ENCODE measurements around the gene CHST11.

The CHST11 gene

DNA sequence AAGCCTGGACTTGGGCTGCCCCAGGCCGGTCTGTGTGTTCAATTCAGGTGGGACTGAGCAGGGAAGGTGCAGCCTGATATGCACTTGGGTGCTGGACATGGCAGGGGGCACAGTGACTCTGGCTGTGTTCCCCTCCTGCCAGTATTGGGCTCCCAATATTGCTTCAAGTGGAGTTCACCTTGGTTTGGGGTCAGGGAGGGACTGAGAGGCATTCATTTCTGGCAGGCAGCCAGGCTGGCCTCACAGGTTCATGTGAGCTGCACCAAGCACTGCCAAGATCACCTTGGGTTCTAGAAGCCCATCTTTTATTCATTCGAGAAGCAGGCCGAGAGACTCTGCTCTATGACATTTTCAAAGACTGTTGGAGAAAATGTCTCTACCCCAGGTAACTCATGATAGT, 245.0 kb downstream of the CHST11 start:
- DNase-seq, result no peak

DNA sequence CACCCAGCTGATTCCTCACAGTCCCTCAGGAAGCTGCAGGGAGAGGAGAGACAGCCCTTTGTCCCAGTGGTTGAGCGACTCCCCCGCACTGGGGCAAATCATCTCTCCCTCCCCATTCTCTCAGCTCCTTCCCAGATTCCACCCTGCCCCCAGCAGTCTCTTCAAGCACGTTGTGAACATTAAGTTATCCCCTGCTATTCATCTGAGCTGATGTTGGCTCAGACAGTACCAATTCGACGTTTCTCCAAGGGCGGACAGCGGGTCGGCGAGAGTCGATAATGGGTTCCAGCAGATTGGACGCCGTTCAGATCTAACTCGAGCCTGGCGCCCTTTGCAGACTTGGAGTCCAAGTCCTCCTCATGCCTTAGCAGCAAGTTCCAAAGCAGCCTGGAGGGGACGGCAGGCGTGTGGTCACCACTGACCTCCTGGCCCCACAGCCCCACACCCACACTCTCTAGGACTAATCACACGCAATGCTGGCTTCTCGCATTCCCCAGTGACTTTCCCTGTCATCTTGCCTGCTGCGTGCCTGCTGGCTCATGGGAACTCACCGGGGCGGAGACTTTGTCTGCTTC, 245.9 kb downstream of the CHST11 start:
- peak; percentile 45 for DNase-seq

DNA sequence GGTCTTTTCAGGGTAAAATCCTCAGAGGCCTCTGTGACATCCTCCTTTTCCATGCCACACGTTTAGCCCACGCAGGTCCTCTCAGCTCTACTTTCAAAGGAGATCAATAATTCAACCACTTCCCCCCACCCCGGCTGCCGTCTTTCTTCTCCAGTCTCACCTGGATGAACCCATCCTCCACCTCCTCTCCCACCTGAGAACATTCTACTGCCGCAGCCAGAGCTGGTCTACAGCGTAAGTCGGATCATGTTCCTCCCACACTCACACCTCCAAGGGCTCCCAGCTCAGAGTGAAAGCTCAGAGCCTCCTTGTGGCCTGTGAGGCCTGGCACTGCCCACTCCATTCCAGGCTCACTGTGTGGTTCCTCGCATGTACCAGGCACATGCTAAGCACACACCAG, 246.6 kb downstream of the CHST11 start:
- DNase-seq, result no peak

DNA sequence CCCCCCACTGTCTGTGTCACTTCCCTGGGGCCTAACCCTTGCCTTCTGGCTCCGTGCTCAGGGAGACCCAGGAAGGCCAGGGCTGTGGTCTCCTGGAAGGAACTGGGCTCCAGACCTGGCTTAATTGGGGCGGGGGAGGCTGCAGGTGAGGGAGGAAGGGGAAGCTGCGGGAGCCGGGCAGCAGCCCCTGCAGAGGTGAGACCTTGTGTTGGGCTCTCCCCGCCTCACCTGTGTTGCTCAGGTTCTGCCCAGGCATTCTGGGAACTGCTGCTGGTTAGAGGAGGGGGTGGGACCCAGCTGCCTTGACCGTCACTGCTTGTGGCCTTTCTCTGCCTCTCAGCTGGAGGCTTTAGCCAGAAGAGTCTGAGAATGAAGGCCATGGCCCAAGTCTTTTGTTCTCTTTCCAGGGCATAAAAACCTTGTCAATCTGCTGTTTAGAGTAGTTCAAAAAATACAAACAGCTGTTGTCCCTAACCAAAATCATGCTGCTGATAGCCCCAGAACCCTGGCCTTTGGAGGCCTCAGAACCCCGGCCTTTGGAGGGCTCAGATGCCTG, 247.6 kb downstream of the CHST11 start:
- DNase-seq, result no peak

DNA sequence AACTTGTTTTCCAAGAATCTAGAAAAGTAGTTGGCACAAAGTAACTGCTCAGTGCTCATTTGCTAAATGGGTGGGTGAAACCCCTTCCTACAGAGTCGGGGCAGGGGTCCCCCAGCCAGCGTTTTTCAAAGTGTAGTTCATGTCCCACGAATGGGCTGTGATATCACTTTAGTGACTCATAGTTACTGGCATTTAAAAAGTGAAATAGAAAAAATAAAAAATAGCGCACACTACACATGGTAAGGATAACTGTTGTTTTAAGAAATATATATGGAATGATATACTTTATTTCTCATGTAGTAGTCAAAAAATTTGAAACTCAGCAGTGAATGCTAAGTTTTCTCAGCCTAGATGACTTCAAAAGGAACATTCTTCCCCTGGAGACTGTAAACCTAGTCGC, 250.4 kb downstream of the CHST11 start:
- peak; percentile 57 for DNase-seq

DNA sequence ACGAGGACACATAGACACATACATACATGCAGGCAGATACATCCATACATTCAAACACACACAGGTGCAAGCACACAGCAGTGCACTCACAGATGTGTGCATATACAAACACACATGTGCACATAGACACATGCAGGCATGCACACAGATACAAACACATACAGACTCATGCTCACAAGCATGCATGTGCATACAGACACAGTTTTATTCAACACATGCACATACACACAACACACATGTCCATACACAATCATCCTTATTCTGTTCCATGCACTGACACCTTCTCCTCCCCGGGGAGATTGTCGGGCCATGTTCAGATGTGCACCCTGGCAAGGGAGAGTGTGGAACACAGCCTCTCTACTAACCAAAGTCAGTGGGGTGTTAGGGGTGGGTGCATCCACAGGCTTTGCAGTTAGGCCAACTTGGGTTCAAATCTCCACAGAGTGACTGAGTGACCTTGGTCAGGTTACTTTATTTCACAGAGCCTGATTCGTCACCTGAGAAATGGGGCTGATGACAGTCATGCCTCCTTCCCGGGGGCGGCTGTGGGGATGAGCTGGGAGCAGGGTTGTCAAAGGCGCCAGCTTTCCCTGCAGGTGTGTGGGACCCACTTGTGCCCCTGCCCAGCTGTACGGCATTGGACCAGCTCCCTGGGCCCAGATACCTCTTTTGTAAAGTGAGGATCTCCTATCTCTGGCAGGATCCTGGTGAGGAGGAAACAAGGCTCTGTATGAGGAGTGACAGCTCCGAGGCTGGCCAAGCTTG, 251.2 kb downstream of the CHST11 start:
- DNase-seq, result no peak

DNA sequence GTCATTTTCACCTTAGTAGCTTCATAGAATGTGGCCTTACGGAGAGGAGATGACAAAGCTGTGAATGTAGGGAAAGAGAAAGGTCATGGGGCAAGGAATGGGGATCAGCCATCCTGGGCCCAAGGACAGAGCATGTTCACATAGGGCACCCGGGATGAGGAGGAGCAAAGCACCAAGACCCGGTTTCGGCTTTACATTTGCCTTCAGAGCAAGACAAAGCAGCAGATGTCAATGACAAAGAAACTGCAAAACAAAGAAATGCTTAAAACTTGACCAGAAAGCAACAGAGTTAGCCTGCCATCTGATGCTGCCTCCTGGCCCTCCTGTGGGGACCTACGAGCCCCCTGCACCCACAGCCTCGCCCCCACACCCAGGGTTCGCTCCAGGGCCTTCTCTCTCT, 252.1 kb downstream of the CHST11 start:
- no peak for DNase-seq

DNA sequence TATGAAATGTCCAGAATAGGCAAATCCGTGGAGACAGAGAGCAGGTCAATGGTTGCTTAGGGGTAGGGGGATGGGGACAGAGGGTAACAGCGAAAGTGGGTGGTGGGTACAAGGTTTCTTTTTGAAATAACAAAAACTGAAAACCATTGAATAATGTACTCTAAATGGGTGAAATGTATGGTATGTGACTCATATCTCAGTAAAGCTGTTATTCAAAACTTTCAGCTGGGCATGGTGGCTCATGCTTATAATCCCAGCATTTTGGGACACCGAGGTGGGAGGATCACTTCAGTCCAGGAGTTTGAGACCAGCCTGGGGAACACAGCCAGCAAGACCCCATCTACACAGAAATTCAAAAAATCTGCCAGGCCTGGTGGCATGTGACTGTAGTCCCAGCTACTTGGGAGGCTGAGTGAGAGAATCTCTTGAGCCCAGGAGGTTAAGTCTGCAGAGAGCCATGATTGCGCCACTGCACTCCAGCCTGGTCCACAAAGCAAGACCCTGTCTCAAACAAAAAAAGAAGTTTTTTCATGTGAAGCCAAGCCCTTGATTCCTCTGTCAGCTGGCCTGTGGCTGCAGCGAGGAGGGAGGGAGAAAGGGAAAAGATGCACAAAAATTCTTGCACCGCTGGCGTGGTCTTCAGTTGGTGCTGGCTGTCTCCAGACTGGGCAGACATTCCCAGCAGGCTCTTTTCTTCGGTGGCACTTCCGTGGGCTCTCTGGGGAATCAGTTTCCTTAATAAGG, 253.1 kb downstream of the CHST11 start:
- peak; percentile 31 for DNase-seq

DNA sequence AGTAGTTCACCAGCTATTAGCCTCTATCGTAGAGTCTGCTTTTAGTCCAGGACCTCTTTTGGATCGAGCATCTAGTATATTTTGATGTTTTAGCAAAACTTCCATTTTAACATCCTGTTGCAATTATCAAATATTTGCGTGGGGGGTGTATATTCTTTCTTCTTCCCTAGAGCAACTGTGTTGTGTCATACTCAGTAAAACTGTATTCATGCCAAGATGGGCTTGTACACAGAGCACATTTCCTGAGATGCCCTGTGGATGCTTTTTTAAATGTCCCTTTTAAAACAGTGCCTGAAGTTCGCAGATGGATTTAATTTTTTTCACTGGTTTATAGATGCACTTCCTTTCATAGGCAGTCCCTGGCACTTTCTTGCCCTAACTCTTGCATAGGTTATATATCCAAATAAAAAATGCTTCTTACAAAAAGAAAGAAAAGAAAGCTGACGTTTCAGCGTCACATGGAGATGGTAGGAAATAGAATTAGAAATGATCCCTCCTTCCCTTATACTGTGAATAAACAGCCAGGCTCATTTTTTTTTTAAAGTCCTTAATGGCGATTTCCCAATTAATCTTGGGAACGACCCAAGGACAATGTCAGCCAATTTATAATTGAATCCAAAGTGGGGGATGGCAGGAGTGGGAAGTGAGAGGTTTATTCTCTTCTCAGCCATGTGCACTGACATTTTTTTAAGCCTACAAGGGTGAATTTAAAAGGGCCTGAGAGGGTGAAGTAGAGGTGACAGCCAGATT, 254.4 kb downstream of the CHST11 start:
- peak; percentile 85 for DNase-seq

DNA sequence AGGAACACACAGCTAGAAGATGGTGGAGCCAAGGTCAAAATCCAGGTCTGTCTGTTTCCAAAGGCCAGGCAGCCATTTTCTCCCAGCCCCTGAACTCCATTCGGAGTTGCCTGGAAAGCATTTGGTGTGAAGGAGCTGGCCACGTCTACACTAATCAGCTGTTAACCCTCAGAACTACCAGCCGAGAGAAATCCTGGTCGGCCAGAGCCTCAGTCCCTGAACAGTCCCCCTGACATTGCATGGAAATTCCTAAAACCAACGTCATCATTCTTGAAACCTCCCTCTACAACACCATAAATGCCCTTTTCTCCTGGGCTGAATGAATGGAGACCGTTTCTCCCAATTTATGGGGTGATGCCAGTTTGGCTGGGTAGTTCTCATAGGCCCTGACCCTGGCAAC, 255.7 kb downstream of the CHST11 start:
- peak; percentile 52 for DNase-seq

DNA sequence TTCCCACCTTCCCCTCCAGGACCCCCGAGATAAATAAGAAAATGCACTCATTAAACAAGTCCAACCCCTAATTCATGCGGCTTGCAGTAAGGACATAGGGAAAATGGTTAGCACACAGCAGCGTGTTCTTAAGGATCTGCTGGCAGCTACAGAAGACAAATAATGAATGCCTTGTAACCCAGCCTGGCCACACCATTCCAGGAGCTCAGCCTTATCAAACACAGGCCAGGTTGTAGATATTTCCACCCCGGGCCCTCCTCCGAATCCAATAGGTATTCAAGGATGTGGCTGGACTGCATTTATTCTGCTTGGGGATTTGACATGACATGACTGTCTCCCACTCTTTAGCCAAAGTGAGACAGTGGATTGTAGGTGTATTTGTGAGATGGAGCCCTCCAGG, 256.2 kb downstream of the CHST11 start:
- no peak for DNase-seq

DNA sequence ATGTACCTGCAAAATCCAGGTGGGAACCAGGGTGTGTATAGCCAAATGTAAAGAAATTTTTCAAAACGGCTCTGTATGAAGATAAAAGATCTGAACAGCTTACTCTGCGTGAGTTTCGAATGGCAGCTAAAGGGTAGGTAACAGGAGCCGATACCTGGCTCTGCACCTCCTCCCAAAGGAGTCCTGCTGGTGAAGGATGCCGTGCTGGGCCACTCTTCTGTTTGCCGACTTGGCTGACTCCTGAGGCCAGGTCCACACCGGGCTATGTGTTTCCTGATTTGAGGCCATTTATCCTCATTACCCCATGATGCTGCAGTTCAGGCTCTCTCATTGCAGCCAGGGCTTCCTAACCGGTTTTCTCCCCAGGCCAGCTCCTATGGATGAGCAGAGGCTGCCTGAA, 256.7 kb downstream of the CHST11 start:
- DNase-seq, result no peak

DNA sequence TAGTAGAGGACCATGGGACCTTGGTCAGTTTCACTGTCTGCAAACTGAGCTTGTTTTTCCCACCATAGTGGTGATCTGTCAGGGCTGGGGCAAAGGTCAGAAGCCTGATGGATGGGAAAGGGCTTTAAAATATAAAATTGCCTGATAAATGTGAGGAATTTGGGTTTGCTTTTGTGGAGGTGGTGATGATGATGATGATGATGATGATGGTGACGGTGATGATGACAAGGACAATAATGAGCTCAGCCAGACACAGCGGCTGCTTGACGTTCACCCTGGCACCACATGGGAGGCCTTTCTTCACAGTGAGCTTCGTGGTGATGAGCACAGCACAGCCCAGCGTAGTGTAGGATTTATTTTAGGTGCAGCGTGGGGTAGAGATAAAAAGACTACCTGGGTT, 257.6 kb downstream of the CHST11 start:
- DNase-seq, result no peak

DNA sequence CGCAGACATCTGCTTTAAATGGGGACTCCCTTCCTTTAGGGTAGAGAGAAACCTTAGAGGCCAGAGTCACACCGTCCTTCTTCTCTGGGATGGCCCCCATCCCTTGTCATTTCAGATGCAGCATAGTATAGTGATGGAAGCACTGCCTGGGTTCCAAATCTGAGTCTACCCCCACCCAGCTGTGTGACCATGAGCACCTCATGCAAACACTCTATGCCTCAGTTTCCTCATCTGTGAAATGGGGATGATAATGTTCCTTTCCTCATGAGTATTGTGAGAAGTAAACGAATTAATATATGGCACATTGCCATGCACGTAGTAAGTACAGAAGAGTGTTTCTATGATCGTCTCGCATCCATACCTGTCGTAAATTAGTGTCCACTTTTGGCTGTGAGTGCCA, 259.4 kb downstream of the CHST11 start:
- DNase-seq, result no peak

DNA sequence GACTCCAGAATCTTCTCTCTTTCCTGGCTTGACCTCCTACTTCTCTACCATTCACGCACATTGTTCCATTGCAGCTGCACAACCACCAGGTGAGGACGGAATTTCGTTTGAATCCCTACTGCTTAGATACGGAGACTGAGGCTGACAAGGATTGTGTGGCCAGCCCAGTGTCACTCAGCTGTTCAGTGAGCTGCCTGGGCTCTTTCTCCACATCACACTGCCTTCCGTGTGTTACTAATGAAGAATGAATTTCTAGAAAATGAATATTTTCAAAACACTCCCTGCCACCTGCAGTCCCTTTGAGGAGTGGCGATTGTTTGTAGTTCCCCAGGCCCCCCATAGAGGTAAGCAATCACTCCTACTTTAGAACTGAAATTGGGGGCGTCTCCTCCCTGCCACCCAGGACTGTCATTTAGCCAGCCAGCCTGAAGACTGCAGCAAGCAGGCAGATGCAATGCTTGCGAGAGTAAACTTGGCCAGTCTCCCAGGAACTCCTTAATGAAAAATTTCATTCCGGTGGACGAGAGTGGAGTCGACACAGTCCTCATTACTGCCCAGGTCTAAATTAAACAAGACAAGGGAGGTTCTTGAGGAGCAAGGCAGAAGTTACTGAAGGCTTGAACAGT, 261.7 kb downstream of the CHST11 start:
- peak; percentile 40 for DNase-seq

DNA sequence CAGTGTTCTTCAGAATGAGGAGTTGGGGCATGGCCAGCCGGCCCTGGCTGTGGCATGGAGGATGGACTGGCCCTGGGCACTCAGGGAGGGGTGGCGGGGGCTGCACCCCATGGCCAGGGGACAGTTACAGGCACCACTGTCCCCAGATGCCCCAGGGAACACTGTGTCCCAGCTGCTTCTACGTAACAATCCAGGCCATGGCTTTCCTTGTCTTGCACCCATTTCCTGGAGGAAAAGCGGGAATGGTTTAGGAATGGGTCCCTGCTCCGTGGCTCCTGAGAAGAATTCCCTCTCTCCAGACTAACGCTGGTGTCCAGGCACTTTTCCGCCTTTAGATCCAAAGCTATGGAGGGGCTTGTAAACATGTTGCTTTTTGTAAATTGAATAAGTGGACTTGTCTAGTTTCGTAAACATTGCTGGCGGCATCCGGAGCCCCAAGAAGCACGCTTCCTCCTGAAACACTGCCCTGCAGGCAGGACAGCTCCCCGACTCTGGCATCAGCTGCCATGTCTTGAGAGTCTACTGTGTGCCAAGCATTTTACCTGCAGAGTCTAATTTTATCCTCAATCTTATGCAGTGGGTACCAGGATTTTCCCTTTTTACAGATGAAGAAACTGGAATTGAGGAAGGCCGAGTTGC, 263.1 kb downstream of the CHST11 start:
- DNase-seq, result no peak

DNA sequence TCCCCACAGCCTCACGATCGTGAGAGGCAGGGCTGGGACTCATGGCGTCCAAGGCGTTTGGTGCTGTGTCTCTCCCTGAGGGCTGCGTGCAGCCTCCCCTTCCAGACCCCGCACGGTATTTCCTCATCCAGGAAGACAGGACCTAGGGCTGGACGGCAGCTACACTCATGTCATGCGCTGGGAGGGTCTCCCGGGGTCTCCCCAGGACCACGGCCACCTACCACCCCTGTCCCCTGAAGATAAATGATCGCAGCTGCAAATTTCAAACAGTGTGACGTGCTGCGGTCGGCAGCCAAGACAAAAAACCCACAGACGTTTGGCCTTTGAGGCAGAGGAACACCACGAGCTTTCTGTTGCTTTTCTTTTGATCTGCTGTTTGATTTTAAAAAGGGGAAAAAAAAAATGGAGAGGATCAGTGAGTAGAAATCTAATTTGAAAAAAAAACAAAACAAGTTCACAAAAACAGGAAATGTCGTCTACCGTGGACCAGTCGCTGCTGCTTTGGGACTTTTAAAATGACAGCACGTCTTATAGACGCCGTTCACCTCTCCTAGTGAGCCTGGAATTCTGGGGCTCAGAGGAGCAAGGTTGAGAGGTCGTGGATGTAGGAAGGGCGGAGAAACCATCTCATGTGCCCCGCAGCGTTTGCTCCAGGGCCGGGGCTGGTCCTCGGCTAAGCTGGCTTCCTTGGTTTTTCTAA, 263.7 kb downstream of the CHST11 start:
- DNase-seq, result no peak

DNA sequence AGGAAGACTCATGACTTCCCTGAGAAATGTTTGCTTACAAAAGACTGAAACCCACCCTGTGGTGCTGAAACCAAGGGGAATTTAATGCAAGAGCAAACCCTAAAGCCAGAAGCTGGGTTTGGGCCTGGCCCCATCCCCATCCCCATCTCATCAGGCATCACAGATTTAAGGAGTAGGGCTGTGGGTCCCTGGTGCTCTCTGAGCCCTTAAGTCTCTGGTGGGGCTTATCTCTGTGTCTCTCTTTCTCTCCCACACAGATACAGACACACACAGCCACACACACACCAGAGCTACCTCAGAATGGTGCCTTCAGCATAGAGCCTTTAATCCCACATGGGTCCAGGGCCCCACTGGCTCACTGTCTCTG, 264.3 kb downstream of the CHST11 start:
- no peak for DNase-seq

DNA sequence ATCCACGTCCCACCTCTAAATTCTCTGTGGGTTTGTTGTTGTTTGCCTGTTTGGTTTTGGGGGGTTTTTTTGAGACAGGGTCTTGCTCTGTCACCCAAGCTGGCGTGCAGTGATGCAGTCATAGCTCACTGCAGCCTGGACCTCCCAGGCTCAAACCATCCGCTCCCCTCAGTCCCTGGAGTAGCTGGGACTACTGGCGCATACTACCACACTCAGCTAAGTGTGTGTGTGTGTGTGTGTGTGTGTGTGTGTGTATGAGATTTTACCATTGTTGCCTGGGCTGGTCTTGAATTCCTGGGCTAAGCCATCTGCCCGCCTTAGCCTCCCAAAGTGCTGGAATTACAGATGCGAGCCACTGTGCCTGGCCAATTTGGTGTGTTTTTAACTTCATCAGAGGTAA, 265.2 kb downstream of the CHST11 start:
- DNase-seq, result no peak

DNA sequence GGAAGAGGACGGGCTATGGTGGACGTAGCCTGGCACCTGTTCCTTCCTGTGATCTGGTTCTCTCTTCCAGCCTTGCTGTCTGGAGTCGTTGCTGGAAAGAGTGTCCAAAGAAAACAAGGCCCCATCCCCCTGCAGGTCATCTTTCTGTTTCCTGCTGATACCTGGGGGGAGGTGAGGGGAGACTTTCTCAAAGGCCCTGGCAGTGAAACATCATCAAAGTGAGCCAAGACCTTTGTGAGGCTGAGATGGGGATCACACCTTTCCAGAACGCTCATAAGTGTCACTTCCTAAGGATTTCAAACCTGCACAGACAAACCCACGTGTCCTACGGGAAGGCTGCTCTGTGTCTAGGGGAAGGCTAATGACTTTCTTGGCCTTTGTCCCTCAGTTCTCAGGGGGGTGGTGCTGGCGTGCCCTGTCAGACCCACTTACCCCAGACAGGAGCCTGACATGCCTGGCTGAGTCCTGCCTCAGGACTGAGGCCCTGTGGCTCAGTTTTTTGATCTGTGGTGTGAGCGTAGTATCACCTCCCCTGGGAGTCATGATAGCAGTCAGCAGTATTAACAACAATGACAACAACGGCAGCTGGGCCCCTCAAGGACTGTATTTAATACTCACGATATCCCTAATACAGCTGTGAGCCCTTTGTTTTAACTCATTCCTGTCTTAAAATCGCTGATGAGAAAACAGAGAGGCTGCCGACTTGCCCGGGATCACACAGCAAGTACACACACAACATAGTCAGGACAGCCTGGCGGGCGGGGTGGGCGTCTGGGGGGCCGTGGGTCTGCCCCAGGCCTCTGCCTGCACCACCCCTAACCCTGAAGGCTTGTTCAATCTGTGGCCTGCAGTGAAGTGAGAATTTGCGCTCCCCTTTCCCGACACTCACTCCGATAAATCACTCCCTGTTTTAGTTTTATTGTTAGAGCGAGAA, 266.1 kb downstream of the CHST11 start:
- DNase-seq, result no peak
